Trophoblast cell (in vitro differentiated cells and primary cell): ENCODE results near the gene FHDC1.

ENCODE experiments used
- DNase-seq, 2 donors: peaks; one replicate each; pipeline ENCODE4 v3.0.0-alpha.2; 2016
- H2AFZ ChIP-seq: 2 replicates; pipeline ENCODE4 v1.6.1; 2013; ENCODE audit warnings: low read length, moderate library complexity, mild to moderate bottlenecking; ENCODE audit not compliant: insufficient read depth, poor library complexity
- H2AK5ac ChIP-seq: 2 replicates; pipeline ENCODE4 v1.6.1; 2013; ENCODE audit warnings: mild to moderate bottlenecking, low read length
- H2BK120ac ChIP-seq: 2 replicates; pipeline ENCODE4 v1.6.1; 2013; ENCODE audit warnings: low read length, mild to moderate bottlenecking, moderate library complexity; ENCODE audit not compliant: insufficient read depth, poor library complexity
- H2BK12ac ChIP-seq: 2 replicates; pipeline ENCODE4 v1.6.1; 2013; ENCODE audit warnings: mild to moderate bottlenecking, low read length, moderate library complexity
- H2BK5ac ChIP-seq: 2 replicates; pipeline ENCODE4 v1.6.1; 2013; ENCODE audit warnings: low read length, low read depth, moderate library complexity, mild to moderate bottlenecking; ENCODE audit not compliant: poor library complexity
- H3K14ac ChIP-seq: 2 replicates; pipeline ENCODE4 v1.6.1; 2013; ENCODE audit warnings: mild to moderate bottlenecking, low read length
- H3K18ac ChIP-seq: 2 replicates; pipeline ENCODE4 v1.6.1; 2013; ENCODE audit warnings: mild to moderate bottlenecking, low read length
- H3K23ac ChIP-seq: 2 replicates; pipeline ENCODE4 v1.6.1; 2013; ENCODE audit warnings: low read length
- H3K27ac ChIP-seq: 2 replicates; pipeline ENCODE4 v1.5.1; 2013; ENCODE audit warnings: low read depth, mild to moderate bottlenecking, inconsistent platforms, low read length, moderate library complexity
- H3K27me3 ChIP-seq: 2 replicates; pipeline ENCODE4 v1.6.1; 2013; ENCODE audit warnings: inconsistent platforms, mild to moderate bottlenecking, low read length, moderate library complexity; ENCODE audit not compliant: insufficient read depth
- H3K36me3 ChIP-seq, 2 experiments: 1 replicate in 1 of 2; 2 replicates in 1 of 2; pipeline ENCODE4 v1.6.1; 2013; ENCODE audit warnings: low read length in 2 of 2, mild to moderate bottlenecking in 2 of 2, moderate library complexity in 1 of 2; ENCODE audit not compliant: insufficient read depth in 2 of 2, control insufficient read depth in 1 of 2
- H3K4ac ChIP-seq: 2 replicates; pipeline ENCODE4 v1.6.1; 2013; ENCODE audit warnings: low read depth, mild to moderate bottlenecking, low read length, moderate library complexity
- H3K4me1 ChIP-seq, 2 experiments: 1 replicate in 1 of 2; 2 replicates in 1 of 2; pipeline ENCODE4 v1.6.1; 2013; ENCODE audit warnings: low read length in 2 of 2, mild to moderate bottlenecking in 2 of 2, moderate library complexity in 1 of 2; ENCODE audit not compliant: insufficient read depth in 2 of 2, control insufficient read depth in 1 of 2
- H3K4me2 ChIP-seq: 2 replicates; pipeline ENCODE4 v1.6.1; 2013; ENCODE audit warnings: inconsistent platforms, mild to moderate bottlenecking, low read length, moderate library complexity
- H3K4me3 ChIP-seq: 2 replicates; pipeline ENCODE4 v1.5.1; 2013; ENCODE audit warnings: mild to moderate bottlenecking, low read depth, low read length, inconsistent platforms
- H3K79me1 ChIP-seq: one replicate; pipeline ENCODE4 v1.6.1; 2013; ENCODE audit warnings: low read length
- H3K79me2 ChIP-seq: 2 replicates; pipeline ENCODE4 v1.6.1; 2013; ENCODE audit warnings: low read length, mild to moderate bottlenecking; ENCODE audit not compliant: control insufficient read depth, insufficient read depth, poor library complexity
- H3K9ac ChIP-seq: 2 replicates; pipeline ENCODE4 v1.6.1; 2013; ENCODE audit warnings: mild to moderate bottlenecking, low read length
- H3K9me3 ChIP-seq: 2 replicates; pipeline ENCODE4 v1.6.1; 2013; ENCODE audit warnings: low read depth, mild to moderate bottlenecking, control low read depth, inconsistent platforms, low read length; ENCODE audit not compliant: insufficient read depth
- H4K12ac ChIP-seq: 2 replicates; pipeline ENCODE4 v1.6.1; 2013; ENCODE audit warnings: low read depth, mild to moderate bottlenecking, low read length, moderate library complexity
- H4K8ac ChIP-seq: 2 replicates; pipeline ENCODE4 v1.6.1; 2013; ENCODE audit warnings: low read depth, mild to moderate bottlenecking, low read length, moderate library complexity
- H4K91ac ChIP-seq: one replicate; pipeline ENCODE4 v1.6.1; 2013; ENCODE audit warnings: low read depth, mild to moderate bottlenecking, low read length, moderate library complexity
- WGBS: extraction: QIAGEN DNeasy Blood & Tissue Kit; methylation state at CpG from one replicate; pipeline ENCODE4 v1.1.7; 2013; ENCODE audit warnings: missing lambda C conversion rate; ENCODE audit not compliant: insufficient read length, insufficient coverage; ENCODE audit errors: extremely low coverage; 5-methylcytosine and 5-hydroxymethylcytosine counted together

The FHDC1 gene

GRCh38 chr4:153005899-153006381 lies 69.8 kb downstream of the FHDC1 start:
- H3K9ac ChIP-seq, result no peak overlapping the region
- no peaks in the 10 kb centered on the region for H3K79me1 ChIP-seq
- H3K79me2 ChIP-seq, result no peaks in the 10 kb centered on the region
- DNase-seq, result no peak
- no CpG with 5 or more reads among the region's 8 CpGs for WGBS
- H2AK5ac ChIP-seq, result no peak overlapping the region
- no peak overlapping the region for H4K12ac ChIP-seq
- no peak overlapping the region for H3K23ac ChIP-seq
- H3K4me2 ChIP-seq, result no peak overlapping the region
- no peaks in the 10 kb centered on the region for H3K36me3 ChIP-seq
- H2BK120ac ChIP-seq, result no peak overlapping the region
- no peak overlapping the region for H2BK12ac ChIP-seq
- H3K9me3 ChIP-seq, result no peaks in the 10 kb centered on the region
- H3K27me3 ChIP-seq, result no peaks in the 10 kb centered on the region
- H3K4ac ChIP-seq, result no peak overlapping the region
- H2AFZ ChIP-seq, result no peak overlapping the region
- no peak overlapping the region for H3K4me3 ChIP-seq
- no peak overlapping the region for H4K91ac ChIP-seq
- no peak overlapping the region for H3K18ac ChIP-seq
- no peak overlapping the region for H3K27ac ChIP-seq
- no peak overlapping the region for H4K8ac ChIP-seq
- no peaks in the 10 kb centered on the region for H3K4me1 ChIP-seq
- H3K14ac ChIP-seq, result no peak overlapping the region
- H2BK5ac ChIP-seq, result no peak overlapping the region

DNA sequence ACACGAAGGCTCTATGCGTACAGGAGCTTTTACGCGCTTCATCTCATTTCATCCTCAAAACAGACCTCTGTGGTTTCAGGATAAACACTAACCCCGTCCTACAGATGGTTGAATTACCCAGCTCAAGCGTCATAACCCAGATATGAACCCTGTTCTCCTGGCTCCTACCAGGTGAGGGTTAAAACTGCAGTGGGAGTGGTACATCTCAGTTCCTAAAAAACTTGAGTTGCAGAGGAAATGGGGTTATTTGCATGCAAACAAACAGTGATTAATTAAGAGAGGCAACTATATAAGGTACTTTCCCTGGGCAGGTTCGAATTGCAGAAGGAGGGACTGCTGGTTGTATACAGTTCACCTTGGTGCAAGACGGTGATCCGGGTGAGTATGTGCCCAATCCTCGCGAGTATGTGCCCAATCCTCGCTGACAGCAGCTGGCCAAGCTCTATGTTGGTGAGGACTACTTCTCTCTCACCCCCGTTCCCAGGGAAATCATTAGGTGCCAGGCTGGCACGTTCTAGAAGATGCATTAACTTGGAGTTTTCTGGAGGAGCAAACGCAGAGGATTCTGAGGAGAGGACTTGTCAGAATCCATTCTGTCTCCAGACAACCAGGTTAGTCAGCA lies 72.6 kb downstream of the FHDC1 start:
- Histone ChIP-seq H4K12ac (no peak overlapping the region), H4K91ac (no peak overlapping the region), H3K4ac (no peak overlapping the region), H2AFZ (no peak overlapping the region), H4K8ac (no peak overlapping the region), H3K23ac (no peak overlapping the region), H3K4me2 (no peak overlapping the region), H3K4me1 (no peaks in the 10 kb centered on the region), H2BK12ac (no peak overlapping the region), H3K79me1 (no peaks in the 10 kb centered on the region), H3K18ac (no peak overlapping the region), H3K79me2 (no peaks in the 10 kb centered on the region), H2BK5ac (no peak overlapping the region), H3K14ac (no peak overlapping the region), H3K36me3 (no peaks in the 10 kb centered on the region), H2BK120ac (no peak overlapping the region), H3K4me3 (no peak overlapping the region), H3K27ac (no peak overlapping the region), H2AK5ac (no peak overlapping the region), H3K9ac (no peak overlapping the region), H3K27me3 (no peaks in the 10 kb centered on the region), H3K9me3 (no peaks in the 10 kb centered on the region)
- WGBS, result no CpG with 5 or more reads among the region's 15 CpGs
- no peak for DNase-seq

DNA sequence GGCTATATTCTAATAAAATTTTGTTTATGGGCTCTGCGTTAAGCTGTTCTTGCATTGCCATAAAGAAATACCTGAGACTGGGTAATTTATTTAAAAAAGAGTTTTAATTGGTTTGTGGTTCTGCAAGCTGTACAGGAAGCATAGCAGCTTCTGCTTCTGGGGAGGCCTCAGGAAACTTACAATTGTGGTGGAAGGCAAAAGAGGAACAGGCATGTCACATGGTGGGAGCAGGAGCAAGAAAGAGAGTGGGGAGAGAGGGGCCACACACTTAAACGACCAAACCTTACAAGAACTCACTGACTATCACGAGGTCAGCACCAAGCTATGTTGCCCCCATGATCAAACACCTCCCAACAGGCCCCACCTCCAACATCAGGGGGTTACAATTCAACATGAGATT lies 74.0 kb downstream of the FHDC1 start:
- Histone ChIP-seq H3K79me2 (no peaks in the 10 kb centered on the region), H3K79me1 (no peaks in the 10 kb centered on the region), H3K4me2 (no peak overlapping the region), H3K23ac (no peak overlapping the region), H3K9me3 (no peaks in the 10 kb centered on the region), H3K14ac (no peak overlapping the region), H4K8ac (no peak overlapping the region), H2BK120ac (no peak overlapping the region), H2BK5ac (no peak overlapping the region), H2BK12ac (no peak overlapping the region), H2AK5ac (no peak overlapping the region), H4K12ac (no peak overlapping the region), H3K4ac (no peak overlapping the region), H3K27ac (no peak overlapping the region), H3K9ac (no peak overlapping the region), H3K27me3 (no peaks in the 10 kb centered on the region), H3K4me3 (no peak overlapping the region), H3K18ac (no peak overlapping the region), H3K4me1 (no peaks in the 10 kb centered on the region), H3K36me3 (no peaks in the 10 kb centered on the region), H4K91ac (no peak overlapping the region), H2AFZ (no peak overlapping the region)
- no CpG with 5 or more reads among the region's 3 CpGs for WGBS
- DNase-seq, result no peak

- Histone ChIP-seq H3K27ac (no peak overlapping the region), H2BK120ac (no peak overlapping the region), H3K79me1 (no peaks in the 10 kb centered on the region), H3K4ac (no peak overlapping the region), H4K91ac (no peak overlapping the region), H3K4me1 (no peaks in the 10 kb centered on the region), H2AFZ (no peak overlapping the region), H3K27me3 (no peaks in the 10 kb centered on the region), H3K23ac (no peak overlapping the region), H3K9me3 (no peaks in the 10 kb centered on the region), H4K8ac (no peak overlapping the region), H3K79me2 (no peaks in the 10 kb centered on the region), H2BK12ac (no peak overlapping the region), H4K12ac (no peak overlapping the region), H3K36me3 (no peaks in the 10 kb centered on the region), H3K4me3 (no peak overlapping the region), H3K4me2 (no peak overlapping the region), H2BK5ac (no peak overlapping the region), H3K18ac (no peak overlapping the region), H2AK5ac (no peak overlapping the region), H3K14ac (no peak overlapping the region), H3K9ac (no peak overlapping the region)
- no peak for DNase-seq
- WGBS, result no CpG with 5 or more reads among the region's 5 CpGs
Observed at GRCh38 chr4:153013202-153013977, 77.3 kb downstream of the FHDC1 start.
